ENCODE data around the gene GXYLT1. TPM values are rescaled to one million over a fixed set of nuclear protein-coding genes. Genes with fewer than 3 reads are reported as not detected.

Gene GXYLT1
- polyA plus RNA-seq, 1 donor from 2014 or later, result 3.2 TPM

DNA sequence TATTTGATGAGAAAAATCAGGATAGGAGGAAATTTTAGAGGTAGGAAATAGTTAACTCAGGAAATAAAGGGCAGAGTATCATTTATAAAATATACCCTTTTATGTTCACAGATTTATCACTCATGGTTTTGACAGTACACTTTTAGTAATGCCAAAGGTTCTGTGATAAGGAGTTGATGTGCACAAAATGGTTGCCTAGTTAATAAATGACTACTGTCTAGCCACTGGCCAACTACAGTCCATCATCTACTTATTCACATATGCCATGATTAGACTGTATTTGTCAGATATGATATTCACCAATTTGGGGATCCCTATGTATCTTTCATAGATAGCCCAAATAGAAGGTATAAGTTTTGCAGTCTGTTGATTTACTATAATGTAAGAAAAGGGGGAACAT lies 19.2 kb upstream of the GXYLT1 start:
- no peaks in the 10 kb centered on the region for H3K79me2 ChIP-seq (replicated peaks; ENCODE audit: insufficient read depth, low read length)
- H3F3A ChIP-seq (ENCODE audit: insufficient read depth, low read length, poor library complexity, severe bottlenecking), result no peaks in the 10 kb centered on the region
- no peaks in the 10 kb centered on the region for H4K20me1 ChIP-seq (ENCODE audit: insufficient read depth)
- no peak overlapping the region for H3K9ac ChIP-seq (ENCODE audit: low read length)
- no peaks in the 10 kb centered on the region for H3K27me3 ChIP-seq (ENCODE audit: insufficient read depth, low read depth, low read length)
- peaks cover 9% of the 10 kb centered on the region for H3K36me3 ChIP-seq (ENCODE audit: insufficient read depth, low read length)
- H2AFZ ChIP-seq (ENCODE audit: low read depth, low read length), result no peak overlapping the region
- no peaks in the 10 kb centered on the region for H3K9me2 ChIP-seq (ENCODE audit: insufficient read depth, low read length)
- no peak overlapping the region for H3K27ac ChIP-seq (ENCODE audit: low read length)
- no peak overlapping the region for H3K4me3 ChIP-seq (ENCODE audit: low read length)
- no peaks in the 10 kb centered on the region for H3K9me3 ChIP-seq (ENCODE audit: low read length)
- TF ChIP-seq MXI1 (conservative IDR thresholded peaks at IDR 0.05; ENCODE audit: poor library complexity, severe bottlenecking) (no peak), SMC3 (conservative IDR thresholded peaks at IDR 0.05; ENCODE audit: poor library complexity) (no peak), CTCF (IDR thresholded peaks at IDR 0.05; ENCODE audit: poor library complexity, severe bottlenecking) (no peak), EZH2 (IDR thresholded peaks at IDR 0.05; ENCODE audit: borderline replicate concordance, insufficient read depth, low read length, poor library complexity, severe bottlenecking) (no peak), TAF1 (IDR thresholded peaks at IDR 0.05; ENCODE audit: low read depth) (no peak), POLR2AphosphoS5 (IDR thresholded peaks at IDR 0.05) (no peak), RAD21 (conservative IDR thresholded peaks at IDR 0.05) (no peak), EP300 (conservative IDR thresholded peaks at IDR 0.05; ENCODE audit: poor library complexity, severe bottlenecking) (no peak)
- H3K4me2 ChIP-seq (ENCODE audit: low read length), result no peak overlapping the region

GRCh38 chr12:42162965-42163364 lies 18.3 kb upstream of the GXYLT1 start:
- Histone ChIP-seq H3K27me3 (ENCODE audit: insufficient read depth, low read depth, low read length) (no peaks in the 10 kb centered on the region), H3K4me2 (ENCODE audit: low read length) (no peak overlapping the region), H3F3A (ENCODE audit: insufficient read depth, low read length, poor library complexity, severe bottlenecking) (no peaks in the 10 kb centered on the region), H2AFZ (ENCODE audit: low read depth, low read length) (no peak overlapping the region), H3K27ac (ENCODE audit: low read length) (no peak overlapping the region), H3K9me3 (ENCODE audit: low read length) (no peaks in the 10 kb centered on the region), H3K79me2 (replicated peaks; ENCODE audit: insufficient read depth, low read length) (no peaks in the 10 kb centered on the region), H3K9me2 (ENCODE audit: insufficient read depth, low read length) (no peaks in the 10 kb centered on the region), H3K4me3 (ENCODE audit: low read length) (no peak overlapping the region), H3K36me3 (ENCODE audit: insufficient read depth, low read length) (peaks cover 9% of the 10 kb centered on the region), H4K20me1 (ENCODE audit: insufficient read depth) (no peaks in the 10 kb centered on the region), H3K9ac (ENCODE audit: low read length) (no peak overlapping the region)
- no peak for TF ChIP-seq SMC3 (conservative IDR thresholded peaks at IDR 0.05; ENCODE audit: poor library complexity)
- TF ChIP-seq POLR2AphosphoS5 (IDR thresholded peaks at IDR 0.05), result no peak
- TF ChIP-seq EP300 (conservative IDR thresholded peaks at IDR 0.05; ENCODE audit: poor library complexity, severe bottlenecking), result no peak
- no peak for TF ChIP-seq EZH2 (IDR thresholded peaks at IDR 0.05; ENCODE audit: borderline replicate concordance, insufficient read depth, low read length, poor library complexity, severe bottlenecking)
- TF ChIP-seq MXI1 (conservative IDR thresholded peaks at IDR 0.05; ENCODE audit: poor library complexity, severe bottlenecking), result no peak
- TF ChIP-seq RAD21 (conservative IDR thresholded peaks at IDR 0.05), result no peak
- TF ChIP-seq, protein P1, sequence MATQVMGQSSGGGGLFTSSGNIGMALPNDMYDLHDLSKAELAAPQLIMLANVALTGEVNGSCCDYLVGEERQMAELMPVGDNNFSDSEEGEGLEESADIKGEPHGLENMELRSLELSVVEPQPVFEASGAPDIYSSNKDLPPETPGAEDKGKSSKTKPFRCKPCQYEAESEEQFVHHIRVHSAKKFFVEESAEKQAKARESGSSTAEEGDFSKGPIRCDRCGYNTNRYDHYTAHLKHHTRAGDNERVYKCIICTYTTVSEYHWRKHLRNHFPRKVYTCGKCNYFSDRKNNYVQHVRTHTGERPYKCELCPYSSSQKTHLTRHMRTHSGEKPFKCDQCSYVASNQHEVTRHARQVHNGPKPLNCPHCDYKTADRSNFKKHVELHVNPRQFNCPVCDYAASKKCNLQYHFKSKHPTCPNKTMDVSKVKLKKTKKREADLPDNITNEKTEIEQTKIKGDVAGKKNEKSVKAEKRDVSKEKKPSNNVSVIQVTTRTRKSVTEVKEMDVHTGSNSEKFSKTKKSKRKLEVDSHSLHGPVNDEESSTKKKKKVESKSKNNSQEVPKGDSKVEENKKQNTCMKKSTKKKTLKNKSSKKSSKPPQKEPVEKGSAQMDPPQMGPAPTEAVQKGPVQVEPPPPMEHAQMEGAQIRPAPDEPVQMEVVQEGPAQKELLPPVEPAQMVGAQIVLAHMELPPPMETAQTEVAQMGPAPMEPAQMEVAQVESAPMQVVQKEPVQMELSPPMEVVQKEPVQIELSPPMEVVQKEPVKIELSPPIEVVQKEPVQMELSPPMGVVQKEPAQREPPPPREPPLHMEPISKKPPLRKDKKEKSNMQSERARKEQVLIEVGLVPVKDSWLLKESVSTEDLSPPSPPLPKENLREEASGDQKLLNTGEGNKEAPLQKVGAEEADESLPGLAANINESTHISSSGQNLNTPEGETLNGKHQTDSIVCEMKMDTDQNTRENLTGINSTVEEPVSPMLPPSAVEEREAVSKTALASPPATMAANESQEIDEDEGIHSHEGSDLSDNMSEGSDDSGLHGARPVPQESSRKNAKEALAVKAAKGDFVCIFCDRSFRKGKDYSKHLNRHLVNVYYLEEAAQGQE (IDR thresholded peaks at IDR 0.05; ENCODE audit: borderline replicate concordance), result no peak
- no peak for TF ChIP-seq CTCF (IDR thresholded peaks at IDR 0.05; ENCODE audit: poor library complexity, severe bottlenecking)
- TF ChIP-seq TAF1 (IDR thresholded peaks at IDR 0.05; ENCODE audit: low read depth), result no peak
